Measurements from ENCODE around the gene SMARCD3. TPM values are rescaled to one million over a fixed set of nuclear protein-coding genes. Genes with fewer than 3 reads are reported as not detected.
A peak's percentile ranks its signal among the peaks of the same experiment; 100 is the strongest.

Gene SMARCD3
- polyA plus RNA-seq, 3 donors: 104 to 183 (median 112) TPM

DNA sequence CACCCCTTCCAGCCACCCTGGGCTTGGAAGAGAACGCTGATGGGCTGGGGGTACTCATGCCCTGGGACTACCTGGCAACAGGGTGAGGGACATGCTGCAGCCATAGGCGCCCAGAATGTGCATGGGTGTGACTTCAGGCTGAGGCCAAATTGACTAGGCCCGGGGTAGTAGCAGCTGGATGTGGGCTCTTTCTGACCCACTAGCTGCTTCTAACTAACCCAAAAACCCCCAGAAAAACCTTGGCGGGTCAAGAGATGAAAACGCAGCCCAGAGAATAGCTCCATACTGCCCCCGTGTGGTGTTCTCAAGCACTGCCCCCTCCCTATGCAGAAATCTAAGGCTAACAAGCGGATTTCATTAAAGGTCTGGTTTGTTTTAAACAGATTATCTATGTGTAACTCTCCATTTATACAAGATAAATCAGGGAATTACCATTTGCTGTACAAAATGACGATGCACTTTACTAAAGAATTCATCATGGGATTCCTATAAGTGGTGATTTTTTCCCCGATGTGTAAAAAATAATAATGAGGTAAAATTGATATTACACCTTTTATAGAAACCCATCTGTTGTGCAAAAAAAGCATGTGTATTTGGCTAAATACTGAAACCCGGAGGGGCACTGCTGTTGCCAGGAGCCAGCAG is 4.2 kb downstream of the SMARCD3 start:
- H3K4me2 ChIP-seq (replicated peaks; ENCODE audit: extremely low read depth, low read length, poor library complexity, severe bottlenecking): peak overlapping the region; percentile 66

More for the DNA sequence above, 4.2 kb downstream of the SMARCD3 start:
- peaks cover 25 to 26% of the 10 kb centered on the region in 2 donors for H3K36me3 ChIP-seq (replicated peaks in 1 of 2; ENCODE audit: control insufficient read depth in 1 of 2, insufficient read depth in 2 of 2, low read length in 2 of 2)
- peaks cover 34 to 46% of the 10 kb centered on the region in 2 donors for H3K27me3 ChIP-seq (ENCODE audit: control insufficient read depth in 2 of 2, insufficient read depth in 2 of 2, low read length in 2 of 2)
- H3K79me2 ChIP-seq (ENCODE audit: insufficient read depth, low read length): no peaks in the 10 kb centered on the region
- H3K9ac ChIP-seq (ENCODE audit: insufficient read depth, low read length, poor library complexity, severe bottlenecking): no peak overlapping the region
- Mint-ChIP-seq H3K9me3 (peaks cover 0 to 17% (median 6%) of the 10 kb centered on the region in 7 donors), H3K27me3 (ENCODE audit: low read depth in 3 of 3) (peaks cover 41 to 68% (median 58%) of the 10 kb centered on the region in 3 donors), H3K4me3 (peak overlapping the region in 1 of 2 donors; percentile 90), H3K36me3 (peaks cover 37 to 47% of the 10 kb centered on the region in 2 donors), H3K27ac (no peak overlapping the region), H3K4me1 (peaks cover 53% of the 10 kb centered on the region)
- peaks cover 0 to 6% of the 10 kb centered on the region in 2 donors for H3K9me3 ChIP-seq (replicated peaks in 1 of 2; ENCODE audit: control insufficient read depth in 1 of 2, insufficient read depth in 1 of 2, low read length in 2 of 2)
- WGBS (ENCODE audit: insufficient coverage): 28% methylated on average over 3 of the region's 10 CpGs
- H3K4me3 ChIP-seq (replicated peaks in 1 of 3; ENCODE audit: low read depth in 2 of 3, low read length in 3 of 3): peak overlapping the region in 1 of 3 experiments; percentile 62
- peak; percentile 91 for TF ChIP-seq CTCF (IDR thresholded peaks at IDR 0.05)
- no peak overlapping the region for H3K27ac ChIP-seq (ENCODE audit: low read depth in 1 of 2, low read length in 2 of 2)
- H4K20me1 ChIP-seq (ENCODE audit: insufficient read depth, low read length): peaks cover 96% of the 10 kb centered on the region
- no peak overlapping the region for H2AFZ ChIP-seq (ENCODE audit: insufficient read depth, low read depth, low read length, poor library complexity, severe bottlenecking)
- peaks cover 41 to 55% of the 10 kb centered on the region in 2 donors for H3K4me1 ChIP-seq (ENCODE audit: control insufficient read depth in 1 of 2, insufficient read depth in 2 of 2, low read length in 2 of 2)
- DNase-seq: peak; percentile 49 to 66 (median 54)
- intact Hi-C loops (cut with micrococcal nuclease): no loop called here

Measured in CD14-positive monocyte (primary cell).